ENCODE results near the gene PRKN.

DNA sequence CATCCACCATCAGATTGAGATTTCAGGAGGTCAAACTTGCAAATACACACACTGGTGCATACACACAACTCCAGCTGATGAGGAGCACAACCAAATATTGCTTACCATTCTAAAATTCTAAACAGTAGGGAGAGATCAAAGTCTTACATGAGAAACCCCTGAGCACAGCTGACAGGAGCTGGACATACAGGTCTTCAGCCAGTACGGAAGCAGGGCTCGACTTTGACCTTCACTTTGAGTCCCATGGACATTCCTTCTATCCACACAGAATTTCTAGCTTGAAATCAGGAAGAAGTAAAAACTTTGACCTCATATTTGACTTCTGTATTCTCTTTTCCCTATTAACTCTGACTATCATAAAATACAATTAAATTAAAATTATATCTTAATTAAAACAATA lies 90.2 kb downstream of the PRKN start:
- TF ChIP-seq, protein P1, sequence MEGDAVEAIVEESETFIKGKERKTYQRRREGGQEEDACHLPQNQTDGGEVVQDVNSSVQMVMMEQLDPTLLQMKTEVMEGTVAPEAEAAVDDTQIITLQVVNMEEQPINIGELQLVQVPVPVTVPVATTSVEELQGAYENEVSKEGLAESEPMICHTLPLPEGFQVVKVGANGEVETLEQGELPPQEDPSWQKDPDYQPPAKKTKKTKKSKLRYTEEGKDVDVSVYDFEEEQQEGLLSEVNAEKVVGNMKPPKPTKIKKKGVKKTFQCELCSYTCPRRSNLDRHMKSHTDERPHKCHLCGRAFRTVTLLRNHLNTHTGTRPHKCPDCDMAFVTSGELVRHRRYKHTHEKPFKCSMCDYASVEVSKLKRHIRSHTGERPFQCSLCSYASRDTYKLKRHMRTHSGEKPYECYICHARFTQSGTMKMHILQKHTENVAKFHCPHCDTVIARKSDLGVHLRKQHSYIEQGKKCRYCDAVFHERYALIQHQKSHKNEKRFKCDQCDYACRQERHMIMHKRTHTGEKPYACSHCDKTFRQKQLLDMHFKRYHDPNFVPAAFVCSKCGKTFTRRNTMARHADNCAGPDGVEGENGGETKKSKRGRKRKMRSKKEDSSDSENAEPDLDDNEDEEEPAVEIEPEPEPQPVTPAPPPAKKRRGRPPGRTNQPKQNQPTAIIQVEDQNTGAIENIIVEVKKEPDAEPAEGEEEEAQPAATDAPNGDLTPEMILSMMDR (conservative IDR thresholded peaks at IDR 0.05; ENCODE audit: low read depth, low read length): no peak
- TF ChIP-seq EZH2 (IDR thresholded peaks at IDR 0.05; ENCODE audit: borderline replicate concordance, low read depth, low read length, poor library complexity, severe bottlenecking): no peak

All from A673 (cell line).